SK-N-SH treated with all-trans-retinoic acid at 6 μM for 48 hours (cell line): ENCODE results near the gene CBFA2T3.

Experiments used
- ATAC-seq: fragments of 200-7000 bp; cut with Tn5 transposase; 3 replicates; pipeline ENCODE4 v1.9.1; 2020; ENCODE audit warnings: mild to moderate bottlenecking, moderate library complexity
- ARNTL ChIP-seq: fragments of 450-650 bp; formaldehyde crosslinking; IDR thresholded peaks from 2 replicates; pipeline ENCODE4 v1.5.0; 2020; ENCODE audit warnings: low read depth, mild to moderate bottlenecking, moderate library complexity, borderline replicate concordance
- BACH2 ChIP-seq: fragments of 250-450 bp; sonication (Bioruptor Pico); IDR thresholded peaks from 2 replicates; pipeline ENCODE4 v1.9.0; 2021; ENCODE audit warnings: mild to moderate bottlenecking, borderline replicate concordance
- CREB5 ChIP-seq: fragments of 250-450 bp; sonication (Bioruptor Pico); IDR thresholded peaks from 2 replicates; pipeline ENCODE4 v1.5.1; 2020; ENCODE audit warnings: low read depth, mild to moderate bottlenecking, moderate library complexity
- CSDC2 ChIP-seq: fragments of 250-450 bp; sonication (Bioruptor Pico); IDR thresholded peaks from 2 replicates; pipeline ENCODE4 v1.5.0; 2020; ENCODE audit warnings: mild to moderate bottlenecking, moderate library complexity
- ESRRG ChIP-seq: fragments of 250-450 bp; sonication (Bioruptor Pico); IDR thresholded peaks from 2 replicates; pipeline ENCODE4 v1.6.1; 2021; ENCODE audit warnings: mild to moderate bottlenecking
- GLIS3 ChIP-seq: fragments of 250-450 bp; sonication (Bioruptor Pico); IDR thresholded peaks from 2 replicates; pipeline ENCODE4 v1.5.0; 2020; ENCODE audit warnings: mild to moderate bottlenecking, moderate library complexity
- ISL1 ChIP-seq: fragments of 250-450 bp; sonication (Bioruptor Pico); IDR thresholded peaks from 2 replicates; pipeline ENCODE4 v2.1.2; 2022; ENCODE audit warnings: mild to moderate bottlenecking, moderate library complexity
- OSR1 ChIP-seq: fragments of 250-450 bp; sonication (Bioruptor Pico); IDR thresholded peaks from 2 replicates; pipeline ENCODE4 v1.8.0; 2022; ENCODE audit warnings: moderate library complexity, mild to moderate bottlenecking, inconsistent platforms
- PPARA ChIP-seq: fragments of 250-450 bp; sonication (Bioruptor Pico); IDR thresholded peaks from 2 replicates; pipeline ENCODE4 v1.5.0; 2020; ENCODE audit warnings: mild to moderate bottlenecking, borderline replicate concordance
- RARB ChIP-seq: fragments of 250-450 bp; sonication (Bioruptor Pico); IDR thresholded peaks from 2 replicates; pipeline ENCODE4 v1.8.0; 2021; ENCODE audit warnings: mild to moderate bottlenecking, moderate library complexity
- SNAI2 ChIP-seq: fragments of 250-450 bp; sonication (Bioruptor Pico); IDR thresholded peaks from 2 replicates; pipeline ENCODE4 v1.5.0; 2020; ENCODE audit warnings: mild to moderate bottlenecking, moderate library complexity
- TCF4 ChIP-seq: fragments of 250-450 bp; sonication (Bioruptor Pico); IDR thresholded peaks from 2 replicates; pipeline ENCODE4 v1.8.0; 2021; ENCODE audit warnings: mild to moderate bottlenecking, moderate library complexity, borderline replicate concordance
- TOX ChIP-seq: fragments of 250-450 bp; sonication (Bioruptor Pico); IDR thresholded peaks from 2 replicates; pipeline ENCODE4 v1.8.0; 2021; ENCODE audit warnings: mild to moderate bottlenecking, moderate library complexity, borderline replicate concordance
- TSHZ2 ChIP-seq: fragments of 250-450 bp; sonication (Bioruptor Pico); IDR thresholded peaks from 2 replicates; pipeline ENCODE4 v1.5.0; 2020; ENCODE audit warnings: mild to moderate bottlenecking, moderate library complexity
- ZFP3 ChIP-seq: fragments of 250-450 bp; sonication (Bioruptor Pico); IDR thresholded peaks from 2 replicates; pipeline ENCODE4 v1.5.0; 2020; ENCODE audit warnings: mild to moderate bottlenecking, moderate library complexity
- ZNF565 ChIP-seq: fragments of 450-650 bp; formaldehyde crosslinking; conservative IDR thresholded peaks from 2 replicates; pipeline ENCODE4 v1.5.0; 2020; ENCODE audit warnings: low read depth, mild to moderate bottlenecking, moderate library complexity
- ZNF70 ChIP-seq: fragments of 450-650 bp; formaldehyde crosslinking; IDR thresholded peaks from 2 replicates; pipeline ENCODE4 v1.5.0; 2020; ENCODE audit warnings: mild to moderate bottlenecking, moderate library complexity
- TF ChIP-seq, protein P1 (sequence below): fragments of 250-450 bp; sonication (Bioruptor Pico); IDR thresholded peaks from 2 replicates; pipeline ENCODE4 v1.8.0; 2021; ENCODE audit warnings: low read depth, mild to moderate bottlenecking, moderate library complexity, borderline replicate concordance

The CBFA2T3 gene

DNA sequence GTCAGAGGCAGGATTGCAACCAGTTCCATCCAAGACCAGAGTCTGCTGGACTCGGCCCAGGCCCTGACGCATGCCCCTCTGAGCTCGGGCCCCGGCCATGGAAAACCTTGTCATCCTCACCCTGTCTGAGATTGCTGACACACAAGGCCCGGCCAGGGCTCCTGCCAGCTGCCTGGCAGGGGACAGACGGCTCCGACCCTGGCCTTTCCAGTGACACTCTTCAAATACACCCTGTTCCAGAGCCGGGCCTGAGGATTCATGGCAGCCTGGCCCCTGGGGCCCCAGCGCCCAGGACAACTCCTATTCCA lies 107.4 kb downstream of the CBFA2T3 start:
- ATAC-seq: no peak
- no peak for TF ChIP-seq ZNF70 (CRISPR knock-in tag)
- no peak for TF ChIP-seq BACH2
- no peak for TF ChIP-seq TSHZ2 (CRISPR knock-in tag)
- TF ChIP-seq PPARA (CRISPR knock-in tag): no peak
- TF ChIP-seq, protein P1, sequence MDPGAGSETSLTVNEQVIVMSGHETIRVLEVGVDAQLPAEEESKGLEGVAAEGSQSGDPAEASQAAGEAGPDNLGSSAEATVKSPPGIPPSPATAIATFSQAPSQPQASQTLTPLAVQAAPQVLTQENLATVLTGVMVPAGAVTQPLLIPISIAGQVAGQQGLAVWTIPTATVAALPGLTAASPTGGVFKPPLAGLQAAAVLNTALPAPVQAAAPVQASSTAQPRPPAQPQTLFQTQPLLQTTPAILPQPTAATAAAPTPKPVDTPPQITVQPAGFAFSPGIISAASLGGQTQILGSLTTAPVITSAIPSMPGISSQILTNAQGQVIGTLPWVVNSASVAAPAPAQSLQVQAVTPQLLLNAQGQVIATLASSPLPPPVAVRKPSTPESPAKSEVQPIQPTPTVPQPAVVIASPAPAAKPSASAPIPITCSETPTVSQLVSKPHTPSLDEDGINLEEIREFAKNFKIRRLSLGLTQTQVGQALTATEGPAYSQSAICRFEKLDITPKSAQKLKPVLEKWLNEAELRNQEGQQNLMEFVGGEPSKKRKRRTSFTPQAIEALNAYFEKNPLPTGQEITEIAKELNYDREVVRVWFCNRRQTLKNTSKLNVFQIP (CRISPR knock-in tag): no peak
- TF ChIP-seq ZNF565: no peak

DNA sequence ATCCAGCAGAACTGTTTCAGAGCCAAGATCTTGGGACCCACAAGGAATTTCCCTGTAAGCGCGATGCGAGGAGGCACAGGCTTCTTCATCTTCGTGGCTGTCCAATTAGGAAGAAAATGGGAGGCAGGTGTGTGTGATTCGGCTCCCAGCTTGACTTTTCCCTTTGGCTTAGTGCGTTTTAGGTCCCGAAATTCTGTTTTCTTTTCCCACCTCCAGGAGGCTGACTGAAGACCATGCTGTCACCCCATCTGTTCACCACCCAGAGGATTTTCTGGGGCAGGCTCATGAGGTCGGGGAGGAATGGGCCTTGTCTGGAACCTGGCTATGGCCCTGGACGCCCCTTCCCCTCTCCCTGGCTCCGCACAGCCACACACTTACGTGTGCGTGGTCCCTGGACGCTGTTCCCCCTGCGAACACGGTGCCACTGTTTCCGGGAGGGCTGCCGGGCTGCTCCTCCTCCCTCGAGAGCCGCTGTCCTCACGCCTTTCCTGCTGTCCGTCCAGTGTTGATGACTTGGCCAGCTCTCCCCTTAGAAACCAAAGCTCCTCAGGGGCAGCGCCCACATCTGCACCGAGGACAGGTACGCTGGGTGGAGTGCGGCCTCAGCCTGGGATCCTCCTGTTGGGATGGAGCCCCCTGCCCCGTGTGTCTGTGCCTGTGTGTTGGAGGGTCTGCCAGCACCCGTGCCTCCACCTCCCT lies 107.9 kb downstream of the CBFA2T3 start:
- TF ChIP-seq TOX (CRISPR knock-in tag): no peak
- no peak for TF ChIP-seq ZFP3 (CRISPR knock-in tag)
- TF ChIP-seq RARB (CRISPR knock-in tag): no peak
- TF ChIP-seq TSHZ2 (CRISPR knock-in tag): no peak
- no peak for TF ChIP-seq ESRRG (CRISPR knock-in tag)
- TF ChIP-seq CSDC2 (CRISPR knock-in tag): no peak
- TF ChIP-seq TCF4 (CRISPR knock-in tag): no peak
- no peak for TF ChIP-seq GLIS3
- TF ChIP-seq, protein P1 (CRISPR knock-in tag): no peak
- TF ChIP-seq CREB5 (CRISPR knock-in tag): no peak
- TF ChIP-seq ISL1 (CRISPR knock-in tag): no peak
- TF ChIP-seq ZNF70 (CRISPR knock-in tag): no peak
- no peak for TF ChIP-seq PPARA (CRISPR knock-in tag)
- TF ChIP-seq OSR1 (CRISPR knock-in tag): no peak
- ATAC-seq: no peak

- TF ChIP-seq ARNTL (CRISPR knock-in tag) (no peak), SNAI2 (CRISPR knock-in tag) (no peak)
- no peak for ATAC-seq
These were observed 109.3 kb downstream of the CBFA2T3 start for GRCh38 chr16:88867581-88868246.
